Left lung (tissue), 10 donors: ENCODE results near the gene NUMBL. TPM values are rescaled to one million over a fixed set of nuclear protein-coding genes. Genes with fewer than 3 reads are reported as not detected.
"Not testable (repeated sequence)": the region's sequence is repeated elsewhere in the genome, so short reads cannot be mapped to it uniquely, and the experiment has no call there.

Experiments
- ATAC-seq: fragments of 200-7000 bp; cut with Tn5 transposase; one replicate; pipeline ENCODE4 v1.9.1; 2020; ENCODE audit warnings: moderate library complexity
- DNase-seq, 4 donors: peaks; one replicate each; pipeline ENCODE4 v3.0.0-alpha.2; 2013 to 2020
- H3K27ac ChIP-seq, 2 donors: fragments of 200-600 bp; sonication (generic) in 1 of 2; one replicate each; pipeline versions ENCODE4 v1.5.0 to v1.8.0; 2020 to 2021
- H3K27me3 ChIP-seq, 2 donors: fragments of 200-600 bp; sonication (generic) in 1 of 2; one replicate each; pipeline versions ENCODE4 v1.5.0 to v1.8.0; 2020 to 2021
- H3K36me3 ChIP-seq, 2 donors: fragments of 200-600 bp; sonication (generic) in 1 of 2; one replicate each; pipeline versions ENCODE4 v1.5.0 to v1.8.0; 2020 to 2021
- H3K4me1 ChIP-seq, 2 donors: fragments of 200-600 bp; one replicate each; pipeline ENCODE4 v1.8.0; 2021
- H3K4me3 ChIP-seq, 2 donors: fragments of 200-600 bp; sonication (generic) in 1 of 2; one replicate each; pipeline versions ENCODE4 v1.5.0 to v1.8.0; 2020 to 2021; ENCODE audit warnings: mild to moderate bottlenecking in 1 of 2
- H3K9me3 ChIP-seq, 2 donors: fragments of 200-600 bp; sonication (generic) in 1 of 2; one replicate each; pipeline versions ENCODE4 v1.5.0 to v1.8.0; 2020 to 2021
- intact Hi-C, 2 donors: fragments of 100-400 bp; cut with DNase I; formaldehyde crosslinking; loops; one replicate each; pipeline versions ENCODE4 v1.11.2 to v1.14.2; 2022
- polyA plus RNA-seq, 6 donors: library from polyadenylated mRNA; unstranded; fragments of 120-200 nt; gene quantifications; one replicate each; pipeline ENCODE4 v1.2.1, GENCODE V29; 2013; ENCODE audit not compliant: insufficient read length in 6 of 6
- total RNA-seq, 2 donors: library from RNA; stranded (reverse); fragmentation: NEBNext Ultra II Directional; extraction: Animal tissue kit (Norgen Biotek cat#: 25700); gene quantifications; one replicate each; pipeline ENCODE4 v1.2.1, GENCODE V29; 2021
- TF ChIP-seq, protein P1 (sequence below), 2 donors: fragments of 200-600 bp; sonication (generic) in 1 of 2; IDR thresholded peaks; one replicate each; pipeline versions ENCODE4 v1.5.0 to v1.8.0; 2021; ENCODE audit warnings: antibody characterized with exemption in 2 of 2
- donor health status: DM: no; HTN: yes; CAD: no.
- donor health status: DM: no; HTN: no; CAD: no.

Gene NUMBL
- total and polyA plus RNA-seq, 8 donors: 12.8 to 30.2 (median 16.3) TPM

DNA sequence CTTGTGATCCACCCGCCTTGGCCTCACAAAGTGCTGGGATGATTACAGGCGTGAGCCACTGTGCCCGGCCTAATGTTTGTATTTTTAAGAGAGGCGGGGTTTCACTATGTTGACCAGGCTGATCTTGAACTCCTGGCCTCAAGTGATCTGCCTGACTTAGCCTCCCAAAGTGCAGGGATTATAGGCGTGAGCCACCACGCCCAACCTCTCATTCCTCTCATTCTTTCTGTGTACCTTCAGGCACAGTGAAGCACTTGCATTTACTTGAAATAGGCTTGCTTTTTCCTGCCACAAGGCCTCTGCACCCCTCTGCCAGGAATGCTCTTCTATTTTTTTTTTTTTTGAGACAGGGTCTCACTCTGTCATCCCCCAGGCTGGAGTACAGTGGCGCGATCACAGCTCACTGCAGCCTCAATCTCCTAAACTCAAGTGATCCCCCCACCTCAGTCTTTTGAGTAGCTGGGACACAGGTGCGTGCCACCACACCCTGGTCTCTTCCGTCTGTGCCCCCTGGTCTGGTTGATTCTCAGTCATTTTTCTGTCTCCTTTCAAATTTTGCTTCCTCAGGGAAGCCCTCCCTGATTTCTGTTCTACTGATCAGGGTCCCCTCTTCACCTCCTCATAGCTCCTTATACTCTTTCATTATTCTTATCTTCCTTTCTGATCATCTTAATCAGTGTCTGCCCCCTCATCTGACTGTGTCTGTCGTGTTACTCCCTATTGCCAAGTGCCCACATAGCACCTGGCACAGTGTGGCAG is 44.7 kb upstream of the NUMBL start:
- no peak overlapping the region for H3K4me3 ChIP-seq
- peaks cover 0 to 100% of the 10 kb centered on the region in 2 donors for H3K36me3 ChIP-seq
- intact Hi-C loops: no loop called here
- TF ChIP-seq, protein P1, sequence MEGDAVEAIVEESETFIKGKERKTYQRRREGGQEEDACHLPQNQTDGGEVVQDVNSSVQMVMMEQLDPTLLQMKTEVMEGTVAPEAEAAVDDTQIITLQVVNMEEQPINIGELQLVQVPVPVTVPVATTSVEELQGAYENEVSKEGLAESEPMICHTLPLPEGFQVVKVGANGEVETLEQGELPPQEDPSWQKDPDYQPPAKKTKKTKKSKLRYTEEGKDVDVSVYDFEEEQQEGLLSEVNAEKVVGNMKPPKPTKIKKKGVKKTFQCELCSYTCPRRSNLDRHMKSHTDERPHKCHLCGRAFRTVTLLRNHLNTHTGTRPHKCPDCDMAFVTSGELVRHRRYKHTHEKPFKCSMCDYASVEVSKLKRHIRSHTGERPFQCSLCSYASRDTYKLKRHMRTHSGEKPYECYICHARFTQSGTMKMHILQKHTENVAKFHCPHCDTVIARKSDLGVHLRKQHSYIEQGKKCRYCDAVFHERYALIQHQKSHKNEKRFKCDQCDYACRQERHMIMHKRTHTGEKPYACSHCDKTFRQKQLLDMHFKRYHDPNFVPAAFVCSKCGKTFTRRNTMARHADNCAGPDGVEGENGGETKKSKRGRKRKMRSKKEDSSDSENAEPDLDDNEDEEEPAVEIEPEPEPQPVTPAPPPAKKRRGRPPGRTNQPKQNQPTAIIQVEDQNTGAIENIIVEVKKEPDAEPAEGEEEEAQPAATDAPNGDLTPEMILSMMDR (IDR thresholded peaks at IDR 0.05): no peak
- DNase-seq (no peak), ATAC-seq (peak; percentile 69)
- peak overlapping the region in 1 of 2 donors; percentile 19 for H3K27ac ChIP-seq
- H3K4me1 ChIP-seq: no peaks in the 10 kb centered on the region
- no peaks in the 10 kb centered on the region for H3K9me3 ChIP-seq
- H3K27me3 ChIP-seq: no peaks in the 10 kb centered on the region

DNA sequence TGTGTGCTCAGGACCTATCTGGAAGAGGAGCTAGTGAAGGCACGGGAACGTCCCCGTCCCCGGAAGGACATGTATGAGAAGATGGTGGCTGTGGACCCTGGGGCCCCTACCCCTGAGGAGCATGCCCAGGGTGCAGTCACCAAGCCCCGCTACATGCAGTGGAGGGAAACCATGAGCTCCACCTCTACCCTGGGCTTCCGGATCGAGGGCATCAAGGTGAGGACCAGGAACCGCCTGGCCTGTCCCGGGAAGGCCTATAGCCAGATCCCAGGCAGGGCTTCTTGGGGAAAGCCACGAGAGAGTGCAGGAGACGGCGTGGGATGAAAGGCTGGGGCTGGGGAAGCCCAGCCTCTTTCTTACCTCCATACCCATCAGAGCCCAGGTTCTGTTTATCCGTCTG is 42.7 kb upstream of the NUMBL start:
- no peak overlapping the region for H3K27ac ChIP-seq

DNA sequence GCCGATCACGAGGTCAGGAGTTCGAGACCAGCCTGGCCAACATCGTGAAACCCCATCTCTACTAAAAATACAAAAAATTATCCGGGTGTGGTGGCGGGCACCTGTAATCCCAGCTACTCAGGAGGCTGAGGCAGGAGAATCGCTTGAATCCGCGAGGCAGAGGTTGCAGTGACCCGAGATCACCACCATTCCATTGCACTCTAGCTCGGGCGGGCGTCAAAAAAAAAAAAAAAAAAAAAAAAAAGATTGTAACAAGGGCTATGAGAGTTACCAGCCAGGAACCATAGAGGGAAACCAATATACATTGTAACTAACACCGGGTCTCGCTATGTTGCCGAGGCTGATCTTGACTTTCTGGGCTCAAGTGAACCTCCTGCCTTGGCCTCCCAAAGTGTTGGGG is 41.9 kb upstream of the NUMBL start:
- H3K27ac ChIP-seq, ATAC-seq, H3K4me3 ChIP-seq, intact Hi-C loops, H3K9me3 ChIP-seq, H3K27me3 ChIP-seq, DNase-seq, H3K4me1 ChIP-seq: not testable (repeated sequence)
- peaks cover 0 to 100% of the 10 kb centered on the region in 2 donors for H3K36me3 ChIP-seq

More for the DNA sequence above, 42.7 kb upstream of the NUMBL start:
- ATAC-seq (no peak), DNase-seq (no peak)
- Histone ChIP-seq H3K27me3 (no peaks in the 10 kb centered on the region), H3K4me3 (no peak overlapping the region), H3K36me3 (peaks cover 0 to 100% of the 10 kb centered on the region in 2 donors), H3K9me3 (no peaks in the 10 kb centered on the region), H3K4me1 (no peaks in the 10 kb centered on the region)
- intact Hi-C loops: no loop called here
- TF ChIP-seq, protein P1 (IDR thresholded peaks at IDR 0.05): no peak

DNA sequence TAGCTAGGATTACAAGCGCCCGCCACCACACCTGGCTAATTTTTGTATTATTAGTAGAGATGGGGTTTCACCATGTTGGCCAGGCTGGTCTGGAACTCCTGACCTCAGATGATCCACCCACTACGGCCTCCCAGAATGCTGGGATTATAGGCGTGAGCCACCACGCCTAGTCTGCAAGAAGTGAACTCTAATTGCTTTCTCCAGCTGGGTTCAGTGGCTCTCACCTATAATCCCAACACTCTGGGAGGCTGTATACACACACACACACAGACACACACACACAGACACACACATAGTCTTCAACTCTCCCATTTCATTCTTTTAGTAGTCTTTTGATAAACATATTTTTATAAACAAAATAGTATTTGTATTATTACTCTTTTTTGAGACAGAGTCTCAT is 39.6 kb upstream of the NUMBL start:
- intact Hi-C loops, DNase-seq, H3K27ac ChIP-seq, H3K4me1 ChIP-seq, H3K9me3 ChIP-seq, ATAC-seq, H3K27me3 ChIP-seq, H3K4me3 ChIP-seq: not testable (repeated sequence)
- H3K36me3 ChIP-seq: peaks cover 0 to 100% of the 10 kb centered on the region in 2 donors

DNA sequence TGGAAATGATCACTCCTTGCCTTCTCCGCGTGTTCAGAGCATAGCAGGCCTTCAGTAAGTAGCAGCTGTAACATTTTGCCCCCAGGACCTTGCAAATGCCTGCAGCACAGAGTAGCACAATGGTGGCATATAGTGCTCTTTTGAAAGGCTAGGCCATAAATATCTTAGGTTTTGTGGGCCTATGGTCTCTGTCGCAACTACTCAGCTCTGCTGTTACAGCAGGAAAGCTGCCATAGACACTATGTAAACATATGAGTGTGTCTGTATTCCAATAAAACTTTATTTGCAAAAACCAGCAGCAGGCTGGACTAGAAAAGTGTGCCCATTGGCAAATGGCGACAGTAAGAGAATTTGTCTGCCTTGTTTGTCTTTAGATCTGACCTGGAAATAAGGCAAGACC is 35.8 kb upstream of the NUMBL start:
- TF ChIP-seq, protein P1 (IDR thresholded peaks at IDR 0.05): no peak
- Histone ChIP-seq H3K27me3 (no peaks in the 10 kb centered on the region), H3K4me1 (peaks cover 8 to 40% of the 10 kb centered on the region in 2 donors), H3K4me3 (no peak overlapping the region), H3K9me3 (no peaks in the 10 kb centered on the region), H3K27ac (no peak overlapping the region), H3K36me3 (peaks cover 0 to 94% of the 10 kb centered on the region in 2 donors)
- intact Hi-C loops: no loop called here
- no peak for ATAC-seq
- no peak for DNase-seq

DNA sequence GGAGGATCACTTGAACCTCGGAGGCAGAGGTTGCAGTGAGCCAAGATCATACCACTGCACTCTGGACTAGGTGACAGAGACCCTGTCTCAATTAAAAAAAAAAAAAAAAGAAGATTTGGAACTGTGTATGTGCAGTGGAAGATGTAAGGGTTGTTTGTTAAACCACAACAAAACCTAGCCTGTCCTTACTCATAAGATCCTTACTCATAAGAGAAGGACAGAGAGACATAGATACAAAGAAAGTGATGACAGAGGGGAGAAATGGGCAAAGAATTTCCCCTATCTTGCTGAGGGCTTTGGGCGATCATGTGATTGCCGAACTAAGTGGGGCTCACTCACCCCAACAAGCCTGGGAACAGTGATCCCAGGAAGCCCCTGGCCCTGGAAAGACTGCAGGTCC is 34.4 kb upstream of the NUMBL start:
- Histone ChIP-seq H3K27ac (no peak overlapping the region), H3K36me3 (peaks cover 0 to 80% of the 10 kb centered on the region in 2 donors), H3K9me3 (no peaks in the 10 kb centered on the region), H3K4me3 (no peak overlapping the region), H3K4me1 (peaks cover 21 to 54% of the 10 kb centered on the region in 2 donors), H3K27me3 (no peaks in the 10 kb centered on the region)
- no peak for DNase-seq
- ATAC-seq: no peak
- intact Hi-C loops: no loop called here
- TF ChIP-seq, protein P1 (IDR thresholded peaks at IDR 0.05): no peak
